CD14-positive monocyte (primary cell): ENCODE data around the gene TLCD2. TPM values are rescaled to one million over a fixed set of nuclear protein-coding genes. Genes with fewer than 3 reads are reported as not detected.
"Not testable (repeated sequence)": the region's sequence is repeated elsewhere in the genome, so short reads cannot be mapped to it uniquely, and the experiment has no call there.

Source experiments
- DNase-seq, 3 donors: peaks; one replicate each; pipeline ENCODE4 v3.0.0-alpha.2; 2011 to 2022
- H2AFZ ChIP-seq: 2 replicates; pipeline ENCODE4 v1.6.0; 2012; ENCODE audit warnings: mild to moderate bottlenecking, low read depth, low read length, inconsistent platforms; ENCODE audit not compliant: insufficient read depth, poor library complexity, severe bottlenecking
- H3K27ac ChIP-seq, 2 donors: 1 replicate in 1 of 2; 2 replicates in 1 of 2; pipeline ENCODE4 v1.5.1; 2012 to 2013; ENCODE audit warnings: low read length in 2 of 2, control low read depth in 1 of 2, inconsistent platforms in 1 of 2, low read depth in 1 of 2, mild to moderate bottlenecking in 1 of 2
- H3K27me3 ChIP-seq, 2 donors: one replicate each; pipeline versions ENCODE4 v1.6.0 to v1.6.1; 2011 to 2013; ENCODE audit warnings: low read length in 2 of 2; ENCODE audit not compliant: control insufficient read depth in 2 of 2, insufficient read depth in 2 of 2
- H3K36me3 ChIP-seq, 2 donors: replicated peaks in 1 of 2; 1 replicate in 1 of 2; 2 replicates in 1 of 2; pipeline versions ENCODE4 v1.5.1 to v1.6.1; 2012 to 2013; ENCODE audit warnings: low read length in 2 of 2, control low read depth in 1 of 2, inconsistent platforms in 1 of 2, mild to moderate bottlenecking in 1 of 2; ENCODE audit not compliant: insufficient read depth in 2 of 2, control insufficient read depth in 1 of 2
- H3K4me1 ChIP-seq, 2 donors: 1 replicate in 1 of 2; 2 replicates in 1 of 2; pipeline versions ENCODE4 v1.5.1 to v1.6.1; 2012 to 2013; ENCODE audit warnings: low read length in 2 of 2, control low read depth in 1 of 2, inconsistent platforms in 1 of 2, mild to moderate bottlenecking in 1 of 2, moderate library complexity in 1 of 2; ENCODE audit not compliant: insufficient read depth in 2 of 2, control insufficient read depth in 1 of 2
- H3K4me2 ChIP-seq: replicated peaks from 2 replicates; pipeline ENCODE3; 2012; ENCODE audit warnings: low read length, moderate library complexity, mild to moderate bottlenecking; ENCODE audit not compliant: poor library complexity, severe bottlenecking; ENCODE audit errors: extremely low read depth
- H3K4me3 ChIP-seq, 3 experiments: fragments of 200-600 bp in 1 of 3; sonication (generic) in 1 of 3; replicated peaks in 1 of 3; 1 replicate in 2 of 3; 2 replicates in 1 of 3; pipeline ENCODE4 v1.5.1; 2011 to 2013; ENCODE audit warnings: low read length in 3 of 3, mild to moderate bottlenecking in 3 of 3, control low read depth in 2 of 3, low read depth in 2 of 3, inconsistent platforms in 1 of 3, moderate library complexity in 1 of 3
- H3K79me2 ChIP-seq: 2 replicates; pipeline ENCODE4 v1.6.0; 2012; ENCODE audit warnings: mild to moderate bottlenecking, control low read depth, inconsistent platforms, low read length, moderate library complexity; ENCODE audit not compliant: insufficient read depth
- H3K9ac ChIP-seq: 2 replicates; pipeline ENCODE4 v1.6.0; 2017; ENCODE audit warnings: low read length, mild to moderate bottlenecking; ENCODE audit not compliant: insufficient read depth, poor library complexity, severe bottlenecking
- H3K9me3 ChIP-seq, 2 donors: replicated peaks in 1 of 2; 1 replicate in 1 of 2; 2 replicates in 1 of 2; pipeline versions ENCODE4 v1.5.1 to v1.6.1; 2012 to 2013; ENCODE audit warnings: low read length in 2 of 2, control low read depth in 1 of 2; ENCODE audit not compliant: control insufficient read depth in 1 of 2, insufficient read depth in 1 of 2
- H4K20me1 ChIP-seq: 2 replicates; pipeline ENCODE4 v1.6.0; 2012; ENCODE audit warnings: mild to moderate bottlenecking, low read length, control low read depth, moderate library complexity; ENCODE audit not compliant: insufficient read depth
- H3K27ac Mint-ChIP-seq, 7 donors: one replicate each; pipeline ENCODE4 v1.8.0; 2020; ENCODE audit warnings: mild to moderate bottlenecking in 7 of 7, mixed read lengths in 7 of 7, moderate library complexity in 6 of 7, inconsistent platforms in 2 of 7
- H3K27me3 Mint-ChIP-seq, 3 donors: one replicate each; pipeline ENCODE4 v1.8.0; 2021 to 2022; ENCODE audit warnings: low read depth in 3 of 3, mild to moderate bottlenecking in 3 of 3, mixed read lengths in 3 of 3, moderate library complexity in 3 of 3, inconsistent platforms in 1 of 3
- H3K36me3 Mint-ChIP-seq, 2 donors: one replicate each; pipeline ENCODE4 v1.8.0; 2020; ENCODE audit warnings: mixed read lengths in 2 of 2, inconsistent platforms in 1 of 2, mild to moderate bottlenecking in 1 of 2
- H3K4me1 Mint-ChIP-seq: one replicate; pipeline ENCODE4 v1.8.0; 2020; ENCODE audit warnings: mild to moderate bottlenecking, mixed read lengths
- H3K4me3 Mint-ChIP-seq, 2 donors: one replicate each; pipeline ENCODE4 v1.8.0; 2020; ENCODE audit warnings: mild to moderate bottlenecking in 2 of 2, mixed read lengths in 2 of 2, moderate library complexity in 1 of 2
- H3K9me3 Mint-ChIP-seq, 7 donors: one replicate each; pipeline ENCODE4 v1.8.0; 2020 to 2022; ENCODE audit warnings: mixed read lengths in 7 of 7, mild to moderate bottlenecking in 6 of 7, moderate library complexity in 6 of 7, inconsistent platforms in 2 of 7
- WGBS: methylation state at CpG from one replicate; pipeline ENCODE4 v1.1.5; 2013; ENCODE audit warnings: missing lambda C conversion rate; ENCODE audit not compliant: insufficient coverage; 5-methylcytosine and 5-hydroxymethylcytosine counted together
- intact Hi-C, 2 donors: fragments of 100-400 bp; cut with micrococcal nuclease; formaldehyde crosslinking; loops; one replicate each; pipeline versions ENCODE4 v1.15.0 to v1.15.1; 2023
- polyA plus RNA-seq, 3 donors: library from polyadenylated mRNA; depleted of rRNA in 1 of 3; unstranded in 2 of 3; stranded (reverse) in 1 of 3; fragments of 300-500 nt in 2 of 3; fragments of >200 nt in 1 of 3; fragmentation: Illumina TruSeq in 2 of 3; gene quantifications; 1 replicate in 2 of 3; 2 replicates in 1 of 3; pipeline ENCODE4 v1.2.3, GENCODE V29; 2012 to 2021
- TF ChIP-seq, protein P1 (sequence below): fragments of 200-600 bp; IDR thresholded peaks from one replicate; pipeline ENCODE4 v1.8.0; 2022; ENCODE audit warnings: antibody characterized with exemption, mild to moderate bottlenecking

Gene TLCD2
- polyA plus RNA-seq, 3 donors: 0.03 TPM; not detected in 2

DNA sequence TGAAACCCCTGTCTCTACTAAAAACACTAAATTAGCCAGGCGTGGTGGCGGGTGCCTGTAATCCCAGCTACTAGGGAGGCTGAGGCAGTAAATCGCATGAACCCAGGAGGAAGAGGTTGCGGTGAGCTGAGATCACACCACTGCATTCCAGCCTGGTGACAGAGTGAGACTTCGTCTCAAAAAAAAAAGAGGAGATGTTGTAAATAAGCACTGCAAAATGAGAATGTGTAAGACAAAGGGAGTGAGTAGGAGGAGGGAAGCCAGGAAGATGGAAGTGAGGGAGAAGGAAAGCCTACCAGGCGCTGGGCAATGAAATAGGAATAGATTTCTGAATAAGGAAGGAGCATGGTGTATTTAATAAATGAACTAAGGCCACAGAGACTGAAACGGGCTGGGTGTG lies 16.8 kb downstream of the TLCD2 start:
- Mint-ChIP-seq H3K36me3 (no peaks in the 10 kb centered on the region), H3K27ac (no peak overlapping the region), H3K4me3 (peak overlapping the region in 1 of 2 donors; percentile 44), H3K9me3 (peaks cover 2 to 8% (median 6%) of the 10 kb centered on the region in 7 donors), H3K4me1 (no peaks in the 10 kb centered on the region), H3K27me3 (peaks cover 0 to 7% (median 2%) of the 10 kb centered on the region in 3 donors)
- TF ChIP-seq, protein P1, sequence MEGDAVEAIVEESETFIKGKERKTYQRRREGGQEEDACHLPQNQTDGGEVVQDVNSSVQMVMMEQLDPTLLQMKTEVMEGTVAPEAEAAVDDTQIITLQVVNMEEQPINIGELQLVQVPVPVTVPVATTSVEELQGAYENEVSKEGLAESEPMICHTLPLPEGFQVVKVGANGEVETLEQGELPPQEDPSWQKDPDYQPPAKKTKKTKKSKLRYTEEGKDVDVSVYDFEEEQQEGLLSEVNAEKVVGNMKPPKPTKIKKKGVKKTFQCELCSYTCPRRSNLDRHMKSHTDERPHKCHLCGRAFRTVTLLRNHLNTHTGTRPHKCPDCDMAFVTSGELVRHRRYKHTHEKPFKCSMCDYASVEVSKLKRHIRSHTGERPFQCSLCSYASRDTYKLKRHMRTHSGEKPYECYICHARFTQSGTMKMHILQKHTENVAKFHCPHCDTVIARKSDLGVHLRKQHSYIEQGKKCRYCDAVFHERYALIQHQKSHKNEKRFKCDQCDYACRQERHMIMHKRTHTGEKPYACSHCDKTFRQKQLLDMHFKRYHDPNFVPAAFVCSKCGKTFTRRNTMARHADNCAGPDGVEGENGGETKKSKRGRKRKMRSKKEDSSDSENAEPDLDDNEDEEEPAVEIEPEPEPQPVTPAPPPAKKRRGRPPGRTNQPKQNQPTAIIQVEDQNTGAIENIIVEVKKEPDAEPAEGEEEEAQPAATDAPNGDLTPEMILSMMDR: no peak
- Histone ChIP-seq H3K79me2 (no peaks in the 10 kb centered on the region), H3K9me3 (peaks cover 0 to 3% of the 10 kb centered on the region in 2 donors), H3K36me3 (no peaks in the 10 kb centered on the region), H3K9ac (no peak overlapping the region), H3K27ac (no peak overlapping the region), H3K27me3 (no peaks in the 10 kb centered on the region), H3K4me2 (no peak overlapping the region), H3K4me1 (no peaks in the 10 kb centered on the region), H4K20me1 (no peaks in the 10 kb centered on the region), H2AFZ (no peak overlapping the region), H3K4me3 (no peak overlapping the region)
- intact Hi-C loops: no loop called here
- DNase-seq: no peak
- WGBS: 80% methylated on average over 6 of the region's 7 CpGs

DNA sequence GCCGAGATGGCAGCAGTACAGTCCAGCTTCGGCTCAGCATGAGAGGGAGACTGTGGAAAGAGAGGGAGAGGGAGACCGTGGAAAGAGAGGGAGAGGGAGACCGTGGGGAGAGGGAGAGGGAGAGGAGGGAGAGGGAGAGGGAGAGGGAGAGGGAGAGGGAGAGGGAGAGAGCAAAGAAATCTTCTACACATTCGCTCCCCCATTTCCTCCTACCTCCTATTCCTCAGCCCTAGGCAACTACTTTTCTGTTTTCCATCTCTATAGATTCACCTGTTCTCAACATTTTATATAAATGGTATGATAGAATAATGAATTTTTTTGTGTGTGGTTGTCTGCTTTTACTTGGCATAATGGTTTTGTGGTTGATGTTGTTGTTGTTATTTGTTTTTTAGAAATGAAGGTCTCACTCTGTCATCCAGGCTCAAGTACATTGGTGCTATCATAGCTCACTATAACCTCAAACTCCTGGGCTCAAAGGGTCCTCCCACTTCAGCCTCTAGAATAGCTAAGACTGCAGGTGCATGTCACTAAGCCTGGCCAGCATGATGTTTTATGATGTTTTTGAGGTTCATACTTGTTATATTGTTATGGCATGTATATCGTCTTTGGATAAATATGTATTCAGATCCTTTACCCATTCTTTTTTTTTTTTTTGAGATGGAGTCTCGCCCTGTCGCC lies 19.5 kb downstream of the TLCD2 start:
- TF ChIP-seq, protein P1: no peak
- H3K4me3 Mint-ChIP-seq: no peak overlapping the region
- peaks cover 2 to 8% (median 6%) of the 10 kb centered on the region in 7 donors for H3K9me3 Mint-ChIP-seq
- peaks cover 0 to 3% of the 10 kb centered on the region in 2 donors for H3K9me3 ChIP-seq
- H2AFZ ChIP-seq: no peak overlapping the region
- H3K27me3 Mint-ChIP-seq: peaks cover 0 to 5% (median 1%) of the 10 kb centered on the region in 3 donors
- intact Hi-C loops: no loop called here
- H3K27ac Mint-ChIP-seq: no peak overlapping the region
- no peaks in the 10 kb centered on the region for H4K20me1 ChIP-seq
- no peaks in the 10 kb centered on the region for H3K4me1 Mint-ChIP-seq
- DNase-seq: no peak
- WGBS: no CpG with 5 or more reads among the region's 8 CpGs
- H3K4me1 ChIP-seq: no peaks in the 10 kb centered on the region
- H3K27ac ChIP-seq: no peak overlapping the region
- H3K4me2 ChIP-seq: no peak overlapping the region
- H3K36me3 ChIP-seq: no peaks in the 10 kb centered on the region
- no peak overlapping the region for H3K9ac ChIP-seq
- no peaks in the 10 kb centered on the region for H3K79me2 ChIP-seq
- no peaks in the 10 kb centered on the region for H3K27me3 ChIP-seq
- no peak overlapping the region for H3K4me3 ChIP-seq
- H3K36me3 Mint-ChIP-seq: no peaks in the 10 kb centered on the region

DNA sequence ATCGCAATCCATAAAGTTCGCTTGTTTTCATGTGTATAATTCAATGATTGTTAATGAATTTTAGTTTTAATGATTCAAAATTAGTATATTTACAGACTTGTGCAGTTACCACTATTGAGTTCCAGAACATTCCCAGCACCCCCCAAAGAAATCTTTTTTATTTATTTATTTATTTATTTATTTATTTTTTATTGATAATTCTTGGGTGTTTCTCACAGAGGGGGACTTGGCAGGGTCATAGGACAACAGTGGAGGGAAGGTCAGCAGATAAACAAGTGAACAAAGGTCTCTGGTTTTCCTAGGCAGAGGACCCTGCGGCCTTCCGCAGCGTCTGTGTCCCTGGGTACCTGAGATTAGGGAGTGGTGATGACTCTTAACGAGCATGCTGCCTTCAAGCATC lies 21.8 kb downstream of the TLCD2 start:
- H3K4me3 Mint-ChIP-seq, H3K9me3 Mint-ChIP-seq, DNase-seq, H3K36me3 Mint-ChIP-seq, H3K27me3 ChIP-seq, H3K36me3 ChIP-seq, H3K4me3 ChIP-seq, H3K27ac Mint-ChIP-seq, H3K9me3 ChIP-seq, H3K4me2 ChIP-seq, intact Hi-C loops, H3K27me3 Mint-ChIP-seq, H3K27ac ChIP-seq, H4K20me1 ChIP-seq, H3K9ac ChIP-seq, H2AFZ ChIP-seq: not testable (repeated sequence)
- peaks cover 12 to 15% of the 10 kb centered on the region in 2 donors for H3K4me1 ChIP-seq
- H3K4me1 Mint-ChIP-seq: peaks cover 13% of the 10 kb centered on the region
- H3K79me2 ChIP-seq: peaks cover 13% of the 10 kb centered on the region
- no CpG with 5 or more reads among the region's 6 CpGs for WGBS
